NT2/D1 (cell line): Measurements from ENCODE around the gene ACMSD.

Experiments
- SUZ12 ChIP-seq: IDR thresholded peaks from 2 replicates; pipeline ENCODE4 v1.6.1; 2011; ENCODE audit not compliant: insufficient read length, insufficient read depth; ENCODE audit errors: extremely low read depth
- YY1 ChIP-seq: IDR thresholded peaks from 2 replicates; pipeline ENCODE4 v1.6.1; 2011; ENCODE audit not compliant: insufficient read length, insufficient read depth

GRCh38 chr2:134946073-134946472 is 107.7 kb downstream of the ACMSD start:
- TF ChIP-seq SUZ12 (no peak), YY1 (no peak)
